Panc1 (cell line): ENCODE results near the gene DOCK8. TPM values are rescaled to one million over a fixed set of nuclear protein-coding genes. Genes with fewer than 3 reads are reported as not detected.

Experiments
- ATAC-seq: fragments of 200-7000 bp; cut with Tn5 transposase; 2 replicates; pipeline ENCODE4 v1.9.1; 2020; ENCODE audit warnings: mild to moderate bottlenecking, moderate library complexity
- BruUV-seq: library from RNA; stranded (reverse); fragments of 400-500 nt; replicated peaks from 2 replicates; lab custom pipeline; 2021; lab: Mats Ljungman, UMichigan
- CTCF ChIA-PET: fragments of 300-600 bp; sonication (Branson Sonifier 250); formaldehyde crosslinking; loops from one replicate; lab custom pipeline; 2022; ENCODE audit warnings: antibody characterized with exemption; lab: Charles Lee
- POLR2A ChIA-PET: fragments of 300-600 bp; sonication (Branson Sonifier 250); formaldehyde crosslinking; loops from one replicate; lab custom pipeline; 2022; ENCODE audit warnings: antibody characterized with exemption; lab: Charles Lee
- DNase-seq: peaks from one replicate; pipeline ENCODE4 v3.0.0-alpha.2; 2010; ENCODE audit warnings: low read depth, low spot score
- H3K27ac ChIP-seq: 2 replicates; pipeline ENCODE4 v1.5.1; 2011; ENCODE audit warnings: mild to moderate bottlenecking, low read length, inconsistent platforms
- H3K27me3 ChIP-seq: fragments of 200-500 bp; sonication (Bioruptor generic); 2 replicates; pipeline ENCODE4 v1.6.0; 2014; ENCODE audit warnings: low read length, inconsistent platforms; ENCODE audit not compliant: control insufficient read depth, insufficient read depth
- H3K36me3 ChIP-seq: fragments of 200-500 bp; sonication (Bioruptor generic); 2 replicates; pipeline ENCODE4 v1.5.1; 2014; ENCODE audit warnings: inconsistent platforms, mild to moderate bottlenecking, low read length, moderate library complexity; ENCODE audit not compliant: control insufficient read depth, insufficient read depth
- H3K4me1 ChIP-seq: 2 replicates; pipeline ENCODE4 v1.5.1; 2011; ENCODE audit warnings: inconsistent platforms, mild to moderate bottlenecking, low read length, moderate library complexity; ENCODE audit not compliant: control insufficient read depth, insufficient read depth
- H3K4me3 ChIP-seq, 2 experiments: 2 replicates each; pipeline ENCODE4 v1.5.1; 2011 to 2012; ENCODE audit warnings: low read depth in 2 of 2, low read length in 2 of 2, mild to moderate bottlenecking in 2 of 2, inconsistent platforms in 1 of 2, moderate library complexity in 1 of 2
- H3K9me3 ChIP-seq: fragments of 200-500 bp; sonication (Bioruptor generic); 2 replicates; pipeline ENCODE4 v1.5.1; 2014; ENCODE audit warnings: low read depth, mild to moderate bottlenecking, inconsistent platforms, low read length, moderate library complexity; ENCODE audit not compliant: control insufficient read depth, insufficient read depth
- POLR2AphosphoS5 ChIP-seq: IDR thresholded peaks from 2 replicates; pipeline ENCODE4 v1.6.1; 2012; ENCODE audit warnings: mild to moderate bottlenecking, low read depth, low read length, moderate library complexity
- SIN3A ChIP-seq: IDR thresholded peaks from 2 replicates; pipeline ENCODE4 v1.6.1; 2012; ENCODE audit warnings: low read depth, mild to moderate bottlenecking, low read length, moderate library complexity, borderline replicate concordance; ENCODE audit not compliant: insufficient read depth
- TCF7L2 ChIP-seq: IDR thresholded peaks from 2 replicates; pipeline ENCODE4 v1.6.1; 2011; ENCODE audit warnings: mild to moderate bottlenecking, low read depth, low read length, inconsistent platforms
- in situ Hi-C: cut with HindIII; loops from 2 replicates; pipeline ENCODE4 v1.10.0; 2016; ENCODE audit warnings: low sequenced_read_pairs, low pct_unique_long_range_greater_than_20kb
- intact Hi-C: fragments of 100-400 bp; cut with micrococcal nuclease; formaldehyde crosslinking; loops from one replicate; pipeline ENCODE4 v1.10.0; 2022; ENCODE audit not compliant: unreplicated experiment
- total RNA-seq: library from RNA; stranded (reverse); gene quantifications from one replicate; pipeline ENCODE4 v1.2.1, GENCODE V29; 2021; ENCODE audit not compliant: unreplicated experiment
- TF ChIP-seq, protein P1 (sequence below): fragments of 450-650 bp; IDR thresholded peaks from 2 replicates; pipeline ENCODE4 v1.5.1; 2017; ENCODE audit warnings: mild to moderate bottlenecking
- TF ChIP-seq, protein P2 (sequence below), 2 experiments: IDR thresholded peaks; 2 replicates each; pipeline ENCODE4 v1.6.1; 2011 to 2012; ENCODE audit warnings: low read depth in 2 of 2, control low read depth in 1 of 2, low read length in 1 of 2, mild to moderate bottlenecking in 1 of 2, moderate library complexity in 1 of 2; ENCODE audit not compliant: insufficient read depth in 1 of 2

Gene DOCK8
- total RNA-seq, 1 experiment from 2014 or later = 1.4 TPM

DNA sequence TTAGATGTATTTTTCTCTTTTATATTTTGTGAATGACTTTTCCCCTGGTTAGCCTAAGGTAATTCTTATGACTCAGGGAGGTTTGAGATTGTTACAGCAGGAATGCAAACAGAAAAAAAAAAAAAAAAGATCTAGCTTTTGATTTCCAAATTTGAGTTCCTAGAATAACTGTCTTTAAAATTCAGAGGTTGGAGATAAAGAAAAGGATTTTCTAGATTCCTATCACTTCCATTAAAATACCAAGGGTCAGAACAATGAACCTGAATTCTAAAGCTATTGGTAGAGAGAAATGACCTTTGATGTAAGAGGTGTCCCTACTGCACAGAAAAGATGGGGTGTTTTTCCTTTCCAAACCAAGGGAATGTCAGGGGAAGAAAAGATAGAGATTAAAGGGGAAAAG, 262.5 kb downstream of the DOCK8 start:
- in situ Hi-C loops = no loop called here
- Histone ChIP-seq H3K36me3 (no peaks in the 10 kb centered on the region), H3K27ac (no peak overlapping the region), H3K4me3 (no peak overlapping the region), H3K4me1 (no peaks in the 10 kb centered on the region), H3K9me3 (no peaks in the 10 kb centered on the region), H3K27me3 (no peaks in the 10 kb centered on the region)
- ChIA-PET CTCF (no interaction called here), POLR2A (no interaction called here)
- no peak for ATAC-seq
- TF ChIP-seq, protein P1, sequence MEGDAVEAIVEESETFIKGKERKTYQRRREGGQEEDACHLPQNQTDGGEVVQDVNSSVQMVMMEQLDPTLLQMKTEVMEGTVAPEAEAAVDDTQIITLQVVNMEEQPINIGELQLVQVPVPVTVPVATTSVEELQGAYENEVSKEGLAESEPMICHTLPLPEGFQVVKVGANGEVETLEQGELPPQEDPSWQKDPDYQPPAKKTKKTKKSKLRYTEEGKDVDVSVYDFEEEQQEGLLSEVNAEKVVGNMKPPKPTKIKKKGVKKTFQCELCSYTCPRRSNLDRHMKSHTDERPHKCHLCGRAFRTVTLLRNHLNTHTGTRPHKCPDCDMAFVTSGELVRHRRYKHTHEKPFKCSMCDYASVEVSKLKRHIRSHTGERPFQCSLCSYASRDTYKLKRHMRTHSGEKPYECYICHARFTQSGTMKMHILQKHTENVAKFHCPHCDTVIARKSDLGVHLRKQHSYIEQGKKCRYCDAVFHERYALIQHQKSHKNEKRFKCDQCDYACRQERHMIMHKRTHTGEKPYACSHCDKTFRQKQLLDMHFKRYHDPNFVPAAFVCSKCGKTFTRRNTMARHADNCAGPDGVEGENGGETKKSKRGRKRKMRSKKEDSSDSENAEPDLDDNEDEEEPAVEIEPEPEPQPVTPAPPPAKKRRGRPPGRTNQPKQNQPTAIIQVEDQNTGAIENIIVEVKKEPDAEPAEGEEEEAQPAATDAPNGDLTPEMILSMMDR = no peak
- TF ChIP-seq POLR2AphosphoS5 (no peak), TCF7L2 (no peak), SIN3A (no peak)
- TF ChIP-seq, protein P2, sequence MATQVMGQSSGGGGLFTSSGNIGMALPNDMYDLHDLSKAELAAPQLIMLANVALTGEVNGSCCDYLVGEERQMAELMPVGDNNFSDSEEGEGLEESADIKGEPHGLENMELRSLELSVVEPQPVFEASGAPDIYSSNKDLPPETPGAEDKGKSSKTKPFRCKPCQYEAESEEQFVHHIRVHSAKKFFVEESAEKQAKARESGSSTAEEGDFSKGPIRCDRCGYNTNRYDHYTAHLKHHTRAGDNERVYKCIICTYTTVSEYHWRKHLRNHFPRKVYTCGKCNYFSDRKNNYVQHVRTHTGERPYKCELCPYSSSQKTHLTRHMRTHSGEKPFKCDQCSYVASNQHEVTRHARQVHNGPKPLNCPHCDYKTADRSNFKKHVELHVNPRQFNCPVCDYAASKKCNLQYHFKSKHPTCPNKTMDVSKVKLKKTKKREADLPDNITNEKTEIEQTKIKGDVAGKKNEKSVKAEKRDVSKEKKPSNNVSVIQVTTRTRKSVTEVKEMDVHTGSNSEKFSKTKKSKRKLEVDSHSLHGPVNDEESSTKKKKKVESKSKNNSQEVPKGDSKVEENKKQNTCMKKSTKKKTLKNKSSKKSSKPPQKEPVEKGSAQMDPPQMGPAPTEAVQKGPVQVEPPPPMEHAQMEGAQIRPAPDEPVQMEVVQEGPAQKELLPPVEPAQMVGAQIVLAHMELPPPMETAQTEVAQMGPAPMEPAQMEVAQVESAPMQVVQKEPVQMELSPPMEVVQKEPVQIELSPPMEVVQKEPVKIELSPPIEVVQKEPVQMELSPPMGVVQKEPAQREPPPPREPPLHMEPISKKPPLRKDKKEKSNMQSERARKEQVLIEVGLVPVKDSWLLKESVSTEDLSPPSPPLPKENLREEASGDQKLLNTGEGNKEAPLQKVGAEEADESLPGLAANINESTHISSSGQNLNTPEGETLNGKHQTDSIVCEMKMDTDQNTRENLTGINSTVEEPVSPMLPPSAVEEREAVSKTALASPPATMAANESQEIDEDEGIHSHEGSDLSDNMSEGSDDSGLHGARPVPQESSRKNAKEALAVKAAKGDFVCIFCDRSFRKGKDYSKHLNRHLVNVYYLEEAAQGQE (IDR thresholded peaks at IDR 0.05; ENCODE audit: insufficient read depth in 1 of 2, low read depth in 2 of 2, low read length in 1 of 2) = no peak
- intact Hi-C loops = no loop called here
- DNase-seq = no peak
- no TSS peak for BruUV-seq

DNA sequence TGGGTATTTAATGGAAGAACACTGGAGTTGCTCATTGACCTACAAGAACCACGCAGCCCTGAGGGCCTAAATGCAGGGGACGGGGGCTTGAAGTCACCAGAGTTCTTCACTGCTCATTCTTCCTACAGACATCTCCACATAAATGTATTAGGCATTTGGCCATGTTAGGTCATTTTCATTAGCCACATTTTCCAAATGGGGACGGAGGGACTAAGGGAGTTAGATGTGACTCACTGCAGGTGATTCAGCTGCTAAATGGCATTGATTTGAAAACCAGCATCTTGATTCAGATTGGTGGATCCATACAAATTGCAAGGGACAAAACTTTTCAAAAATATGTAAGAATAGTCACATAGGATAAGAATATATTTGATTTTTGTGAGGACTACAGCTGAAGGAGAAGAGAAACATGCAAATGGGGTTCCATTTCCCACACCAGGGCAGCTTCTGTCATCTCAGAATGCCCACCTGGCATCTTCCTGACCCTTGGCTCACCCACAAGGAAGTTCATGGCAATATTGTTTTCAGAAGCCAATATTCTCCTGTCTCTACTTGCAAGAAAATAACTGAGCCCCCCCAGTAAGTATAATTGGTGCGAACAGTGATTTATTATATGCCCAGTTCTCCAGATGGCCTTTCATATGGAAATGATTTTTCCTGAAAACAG, 264.8 kb downstream of the DOCK8 start:
- in situ Hi-C loops = no loop called here

More for the DNA sequence above, 264.8 kb downstream of the DOCK8 start:
- no peaks in the 10 kb centered on the region for H3K4me1 ChIP-seq
- CTCF ChIA-PET = no interaction called here
- BruUV-seq = no TSS peak
- no peaks in the 10 kb centered on the region for H3K9me3 ChIP-seq
- TF ChIP-seq, protein P1 = no peak
- TF ChIP-seq TCF7L2 (no peak), POLR2AphosphoS5 (no peak), SIN3A (no peak)
- TF ChIP-seq, protein P2 (IDR thresholded peaks at IDR 0.05; ENCODE audit: insufficient read depth in 1 of 2, low read depth in 2 of 2, low read length in 1 of 2) = no peak
- intact Hi-C loops = no loop called here
- no peaks in the 10 kb centered on the region for H3K27me3 ChIP-seq
- H3K4me3 ChIP-seq = no peak overlapping the region
- DNase-seq = no peak
- no peak for ATAC-seq
- POLR2A ChIA-PET = no interaction called here
- H3K36me3 ChIP-seq = no peaks in the 10 kb centered on the region
- H3K27ac ChIP-seq = no peak overlapping the region
